Cardiac muscle cell (in vitro differentiated cells and primary cell): Measurements from ENCODE around the gene RGS2. TPM values are rescaled to one million over a fixed set of nuclear protein-coding genes. Genes with fewer than 3 reads are reported as not detected.

ENCODE experiments used
- DNase-seq, 2 donors: peaks; one replicate each; pipeline versions ENCODE4 v3.0.0 to v3.0.0-alpha.2; 2010 to 2017; ENCODE audit warnings: low read depth in 1 of 2, low spot score in 1 of 2
- H3K27ac ChIP-seq: fragments of 200-600 bp; sonication (generic); 2 replicates; pipeline ENCODE4 v1.5.1; 2016
- H3K27me3 ChIP-seq: fragments of 200-600 bp; sonication (generic); 2 replicates; pipeline ENCODE4 v1.6.0; 2016; ENCODE audit warnings: control low read depth
- H3K36me3 ChIP-seq: fragments of 200-600 bp; sonication (generic); 2 replicates; pipeline ENCODE4 v1.5.1; 2016; ENCODE audit warnings: control low read depth
- H3K4me1 ChIP-seq: fragments of 200-600 bp; sonication (generic); 2 replicates; pipeline ENCODE4 v1.8.1; 2017; ENCODE audit warnings: low read depth, mild to moderate bottlenecking, mixed run types
- H3K4me3 ChIP-seq: fragments of 200-600 bp; sonication (generic); 2 replicates; pipeline ENCODE4 v1.5.1; 2016; ENCODE audit warnings: mild to moderate bottlenecking
- H3K9me3 ChIP-seq: fragments of 200-600 bp; sonication (generic); 2 replicates; pipeline ENCODE4 v1.5.1; 2017; ENCODE audit warnings: low read depth, mild to moderate bottlenecking, control low read depth
- CTCF ChIP-seq: IDR thresholded peaks from 2 replicates; pipeline ENCODE4 v1.5.1; 2012; ENCODE audit warnings: low read depth, mild to moderate bottlenecking, low read length
- polyA plus RNA-seq: library from polyadenylated mRNA; unstranded; fragments of >200 nt; fragmentation: Nextera tagmentation; extraction: Ambion mirVana; gene quantifications from 2 replicates; pipeline ENCODE4 v1.2.1, GENCODE V29; 2016
- total RNA-seq: library from RNA; depleted of rRNA; stranded (reverse); fragments of >200 nt; gene quantifications from 2 replicates; pipeline ENCODE4 v1.2.3, GENCODE V29; 2016

The RGS2 gene
- total and polyA plus RNA-seq, 2 experiments from 2014 or later, result 15.6 to 28.2 TPM

- Histone ChIP-seq H3K9me3 (no peaks in the 10 kb centered on the region), H3K4me3 (no peak overlapping the region), H3K4me1 (no peaks in the 10 kb centered on the region), H3K27ac (no peak overlapping the region), H3K27me3 (no peaks in the 10 kb centered on the region), H3K36me3 (no peaks in the 10 kb centered on the region)
- DNase-seq, result peak in 1 of 2 donors; percentile 42
- no peak for TF ChIP-seq CTCF
These were observed 23.0 kb downstream of the RGS2 start for GRCh38 chr1:192831706-192832355.

- H3K9me3 ChIP-seq, result no peaks in the 10 kb centered on the region
- no peaks in the 10 kb centered on the region for H3K27me3 ChIP-seq
- H3K36me3 ChIP-seq, result no peaks in the 10 kb centered on the region
- no peaks in the 10 kb centered on the region for H3K4me1 ChIP-seq
- TF ChIP-seq CTCF, result no peak
- no peak overlapping the region for H3K4me3 ChIP-seq
- no peak for DNase-seq
- no peak overlapping the region for H3K27ac ChIP-seq
These were observed 23.7 kb downstream of the RGS2 start for GRCh38 chr1:192832492-192832891.

- DNase-seq, result no peak
- H3K27me3 ChIP-seq, result no peaks in the 10 kb centered on the region
- no peak overlapping the region for H3K27ac ChIP-seq
- no peak overlapping the region for H3K4me3 ChIP-seq
- H3K9me3 ChIP-seq, result no peaks in the 10 kb centered on the region
- H3K4me1 ChIP-seq, result no peaks in the 10 kb centered on the region
- no peak for TF ChIP-seq CTCF
- no peaks in the 10 kb centered on the region for H3K36me3 ChIP-seq
These were observed 26.3 kb downstream of the RGS2 start for GRCh38 chr1:192835116-192835515.

GRCh38 chr1:192839162-192840066 is 30.6 kb downstream of the RGS2 start:
- Histone ChIP-seq H3K4me3 (no peak overlapping the region), H3K27me3 (no peaks in the 10 kb centered on the region), H3K9me3 (no peaks in the 10 kb centered on the region), H3K4me1 (no peaks in the 10 kb centered on the region), H3K36me3 (no peaks in the 10 kb centered on the region), H3K27ac (no peak overlapping the region)
- no peak for DNase-seq
- no peak for TF ChIP-seq CTCF

GRCh38 chr1:192844360-192844759 is 35.5 kb downstream of the RGS2 start:
- no peak for DNase-seq
- Histone ChIP-seq H3K27me3 (no peaks in the 10 kb centered on the region), H3K4me1 (no peaks in the 10 kb centered on the region), H3K36me3 (no peaks in the 10 kb centered on the region), H3K4me3 (no peak overlapping the region), H3K9me3 (no peaks in the 10 kb centered on the region), H3K27ac (no peak overlapping the region)
- no peak for TF ChIP-seq CTCF
